Inferior parietal cortex (tissue), 1 donor: ENCODE results near the gene ARHGEF2.

Source experiments
- DNase-seq: peaks from one replicate; pipeline ENCODE4 v3.0.0-alpha.2; 2016; ENCODE audit errors: extremely low spot score

ARHGEF2 gene

GRCh38 chr1:155978325-155978972 lies at the start of gene ARHGEF2:
TSS of gene ARHGEF2 (minus strand) at chr1:155978547. CDS start at chr1:155978427, 120 bp downstream.
- no peak for DNase-seq

GRCh38 chr1:156026588-156026987 lies 48.2 kb upstream of the ARHGEF2 start:
- DNase-seq: no peak

GRCh38 chr1:156025876-156026275 lies 47.5 kb upstream of the ARHGEF2 start:
- no peak for DNase-seq

GRCh38 chr1:156024801-156025200 lies 46.5 kb upstream of the ARHGEF2 start:
- no peak for DNase-seq

GRCh38 chr1:156021954-156022353 lies 43.6 kb upstream of the ARHGEF2 start:
- DNase-seq: no peak

GRCh38 chr1:156021093-156021428 lies 42.7 kb upstream of the ARHGEF2 start:
- no peak for DNase-seq

GRCh38 chr1:156020293-156021092 lies 42.1 kb upstream of the ARHGEF2 start, which contains the start of gene SSR2:
TSS of gene SSR2 (minus strand) at chr1:156020951. CDS start at chr1:156020167, 784 bp downstream.
- DNase-seq: peak; percentile 99

GRCh38 chr1:156019946-156020292 lies 41.6 kb upstream of the ARHGEF2 start:
- DNase-seq: no peak

GRCh38 chr1:156014829-156015228 lies 36.5 kb upstream of the ARHGEF2 start:
- DNase-seq: no peak

- no peak for DNase-seq
Observed at GRCh38 chr1:156012051-156012817, 33.9 kb upstream of the ARHGEF2 start.

GRCh38 chr1:156009404-156009803 lies 31.1 kb upstream of the ARHGEF2 start:
- no peak for DNase-seq

GRCh38 chr1:156006666-156007376 lies 28.5 kb upstream of the ARHGEF2 start:
- no peak for DNase-seq

GRCh38 chr1:156004843-156005584 lies 26.7 kb upstream of the ARHGEF2 start:
- DNase-seq: no peak

GRCh38 chr1:156003923-156004188 lies 25.5 kb upstream of the ARHGEF2 start:
- no peak for DNase-seq

- no peak for DNase-seq
Observed at GRCh38 chr1:156002188-156002911, 24.0 kb upstream of the ARHGEF2 start.

- no peak for DNase-seq
Observed at GRCh38 chr1:156001662-156002171, 23.4 kb upstream of the ARHGEF2 start.

- no peak for DNase-seq
Observed at GRCh38 chr1:156001021-156001661, 22.8 kb upstream of the ARHGEF2 start.

GRCh38 chr1:155999964-156000363 lies 21.6 kb upstream of the ARHGEF2 start:
- DNase-seq: no peak

- DNase-seq: no peak
Observed at GRCh38 chr1:155996166-155996565, 17.8 kb upstream of the ARHGEF2 start.

GRCh38 chr1:155993595-155993994 lies 15.2 kb upstream of the ARHGEF2 start:
- DNase-seq: no peak
